ENCODE measurements around the gene METTL8. TPM values are rescaled to one million over a fixed set of nuclear protein-coding genes. Genes with fewer than 3 reads are reported as not detected.
A peak's percentile ranks its signal among the peaks of the same experiment; 100 is the strongest.

The METTL8 gene
- total and polyA plus RNA-seq, 3 donors from 2014 or later, result 21.7 to 34.3 (median 24.3) TPM

DNA sequence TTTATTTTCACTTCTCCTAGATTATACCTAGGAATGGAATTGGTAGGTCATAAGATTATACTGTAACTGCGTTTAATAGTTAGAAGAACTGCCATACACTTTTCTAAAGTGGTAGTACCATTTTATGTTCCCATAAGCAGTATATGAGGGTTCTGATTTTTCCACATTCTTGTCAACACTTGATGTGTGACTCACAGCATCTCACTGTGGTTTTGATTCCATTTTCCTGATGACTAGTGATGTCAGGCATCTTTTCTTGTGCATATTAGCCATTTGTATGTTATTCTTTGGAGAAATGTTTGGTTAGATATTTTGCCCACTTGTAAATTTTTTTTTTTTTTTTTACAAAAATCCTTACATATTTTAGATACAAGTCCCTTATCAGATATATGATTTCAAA lies 2.5 kb upstream of the METTL8 start:
- intact Hi-C loops (cut with DNase I; ENCODE audit: low total_unique reads), result no loop called here
- Histone ChIP-seq H3K27me3 (no peaks in the 10 kb centered on the region), H3K36me3 (ENCODE audit: low read depth, missing control alignments) (no peaks in the 10 kb centered on the region), H3K9me3 (no peaks in the 10 kb centered on the region), H3K27ac (no peak overlapping the region), H3K4me1 (peaks cover 10% of the 10 kb centered on the region), H3K4me3 (no peak overlapping the region)
- 91 to 93% methylated on average over 1 of the region's 1 CpG for WGBS, 2 donors
- DNase-seq, result no peak
- TF ChIP-seq POLR2A (IDR thresholded peaks at IDR 0.05), result no peak
- TF ChIP-seq, protein P1, sequence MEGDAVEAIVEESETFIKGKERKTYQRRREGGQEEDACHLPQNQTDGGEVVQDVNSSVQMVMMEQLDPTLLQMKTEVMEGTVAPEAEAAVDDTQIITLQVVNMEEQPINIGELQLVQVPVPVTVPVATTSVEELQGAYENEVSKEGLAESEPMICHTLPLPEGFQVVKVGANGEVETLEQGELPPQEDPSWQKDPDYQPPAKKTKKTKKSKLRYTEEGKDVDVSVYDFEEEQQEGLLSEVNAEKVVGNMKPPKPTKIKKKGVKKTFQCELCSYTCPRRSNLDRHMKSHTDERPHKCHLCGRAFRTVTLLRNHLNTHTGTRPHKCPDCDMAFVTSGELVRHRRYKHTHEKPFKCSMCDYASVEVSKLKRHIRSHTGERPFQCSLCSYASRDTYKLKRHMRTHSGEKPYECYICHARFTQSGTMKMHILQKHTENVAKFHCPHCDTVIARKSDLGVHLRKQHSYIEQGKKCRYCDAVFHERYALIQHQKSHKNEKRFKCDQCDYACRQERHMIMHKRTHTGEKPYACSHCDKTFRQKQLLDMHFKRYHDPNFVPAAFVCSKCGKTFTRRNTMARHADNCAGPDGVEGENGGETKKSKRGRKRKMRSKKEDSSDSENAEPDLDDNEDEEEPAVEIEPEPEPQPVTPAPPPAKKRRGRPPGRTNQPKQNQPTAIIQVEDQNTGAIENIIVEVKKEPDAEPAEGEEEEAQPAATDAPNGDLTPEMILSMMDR (IDR thresholded peaks at IDR 0.05), result no peak

DNA sequence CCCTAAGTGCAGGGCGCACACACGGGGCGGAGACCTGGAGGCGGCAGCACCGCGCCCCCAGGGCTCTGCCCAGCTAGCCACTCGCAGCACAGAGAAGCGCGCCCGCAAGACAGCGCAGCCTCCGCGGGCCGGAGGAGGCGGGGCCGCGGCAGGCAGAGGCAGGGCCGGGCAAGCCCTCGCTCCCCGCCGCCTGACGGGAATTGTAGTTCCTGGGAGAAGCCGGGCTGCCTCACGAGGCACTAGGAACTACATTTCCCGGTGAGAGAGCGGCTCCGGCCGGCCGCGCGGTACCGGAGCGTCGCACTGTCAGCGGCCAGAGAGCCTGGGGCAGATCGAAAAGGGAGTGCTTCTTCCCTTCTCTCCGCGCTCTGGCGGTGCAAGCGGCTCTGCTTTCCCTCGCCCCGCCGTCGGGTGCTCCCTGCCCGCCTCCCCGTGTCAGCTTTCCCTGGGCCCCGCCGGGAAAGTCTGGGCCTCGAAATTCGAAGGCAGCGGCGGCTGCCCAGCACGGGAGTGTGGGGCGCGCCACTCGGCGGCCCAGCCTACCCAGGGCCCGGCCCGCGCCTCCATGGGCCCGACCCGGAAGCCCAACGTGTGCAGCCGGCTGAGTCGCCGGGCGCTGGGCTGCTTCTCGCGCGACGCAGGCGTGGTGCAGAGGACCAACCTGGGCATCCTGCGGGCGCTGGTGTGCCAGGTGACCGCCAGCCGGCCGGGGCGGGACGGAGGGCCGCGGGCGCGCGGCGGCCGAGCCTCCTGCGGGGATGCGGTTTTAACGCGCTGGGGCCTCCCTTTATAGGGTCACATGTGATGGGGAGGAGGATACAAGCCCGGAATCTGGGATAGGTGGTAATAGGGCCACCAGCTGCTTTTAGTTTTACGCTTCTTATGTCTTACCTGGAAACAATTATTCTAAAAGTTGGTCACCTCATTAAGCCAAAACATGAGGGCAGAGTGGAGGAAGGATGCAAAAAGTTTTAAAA lies 511 bp upstream of the METTL8 start, which contains the start of gene DCAF17:
TSS of gene DCAF17 (plus strand) at position 214 of the 977 bp plus-strand sequence. CDS start at position 566, 352 bp downstream.
- intact Hi-C loops (cut with DNase I; ENCODE audit: low total_unique reads), result no loop called here
- 0 to 1% methylated on average over 3 to 87 of the region's 92 CpGs for WGBS, 2 donors
- no peak for TF ChIP-seq POLR2A (IDR thresholded peaks at IDR 0.05)
- TF ChIP-seq, protein P1 (IDR thresholded peaks at IDR 0.05), result peak in 1 of 3 experiments; percentile 31

DNA sequence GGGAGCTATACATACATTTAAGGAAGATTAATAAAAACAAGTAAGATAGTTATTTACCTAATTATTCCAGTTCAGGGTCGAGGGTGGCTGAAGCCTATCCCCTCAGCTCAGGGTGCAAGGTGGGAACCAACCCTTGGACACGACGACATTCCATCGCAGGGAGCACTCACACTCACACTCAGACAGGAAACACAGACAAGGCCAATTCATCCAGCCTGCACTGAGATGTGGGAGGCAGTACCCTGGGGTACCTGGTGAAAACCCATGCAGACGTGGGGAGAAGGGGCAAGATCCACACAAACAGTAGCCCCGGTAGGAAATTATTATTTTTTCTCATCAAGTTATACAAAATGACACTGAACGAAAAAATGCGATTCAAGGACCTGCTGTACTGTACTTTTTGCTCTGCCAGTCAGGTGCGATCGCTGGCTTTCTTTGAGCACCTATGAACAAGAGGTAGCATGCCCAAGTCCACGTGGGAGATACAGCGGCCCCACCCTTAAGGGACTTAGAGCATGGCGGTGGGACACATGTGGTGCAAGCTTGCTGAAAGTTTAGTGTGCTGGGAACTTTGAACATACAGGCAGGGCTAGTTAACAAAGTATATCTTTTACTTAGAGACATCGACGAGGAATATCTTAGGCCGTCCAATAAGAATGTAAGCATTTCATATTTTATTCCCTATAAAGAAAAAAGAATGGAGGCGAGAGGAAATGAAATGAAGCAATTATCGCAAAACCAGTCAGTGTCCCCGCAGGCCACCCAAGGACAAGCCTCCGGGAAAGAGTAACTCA lies 624 bp downstream of the METTL8 start:
- DNase-seq, result peak; percentile 38
- Histone ChIP-seq H3K36me3 (ENCODE audit: low read depth, missing control alignments) (no peaks in the 10 kb centered on the region), H3K4me3 (peak overlapping the region; percentile 94 to 95), H3K27me3 (no peaks in the 10 kb centered on the region), H3K27ac (peak overlapping the region; percentile 97 to 99), H3K9me3 (no peaks in the 10 kb centered on the region), H3K4me1 (peaks cover 10% of the 10 kb centered on the region)
- WGBS, 2 donors, result 21 to 25% methylated on average over 20 of the region's 20 CpGs
- no peak for TF ChIP-seq POLR2A (IDR thresholded peaks at IDR 0.05)
- intact Hi-C loops (cut with DNase I; ENCODE audit: low total_unique reads), result no loop called here

More for the DNA sequence above, 511 bp upstream of the METTL8 start, which contains the start of gene DCAF17:
- peak within 1 kb of the TSS; percentile 97 to 99 for H3K27ac ChIP-seq
- DNase-seq, result peak; percentile 96
- H3K4me3 ChIP-seq, result peak within 1 kb of the TSS; percentile 94 to 95
- H3K4me1 ChIP-seq, result peaks cover 10% of the 10 kb centered on the region
- H3K9me3 ChIP-seq, result no peaks in the 10 kb centered on the region
- no peaks in the 10 kb centered on the region for H3K27me3 ChIP-seq
- no peaks in the 10 kb centered on the region for H3K36me3 ChIP-seq (ENCODE audit: low read depth, missing control alignments)

- H3K4me1 ChIP-seq, result peaks cover 10% of the 10 kb centered on the region
- intact Hi-C loops (cut with DNase I; ENCODE audit: low total_unique reads), result no loop called here
- no peak for DNase-seq
- no peaks in the 10 kb centered on the region for H3K27me3 ChIP-seq
- no peak overlapping the region for H3K27ac ChIP-seq
- WGBS, 2 donors, result 78 to 79% methylated on average over 4 of the region's 4 CpGs
- TF ChIP-seq POLR2A (IDR thresholded peaks at IDR 0.05), result no peak
- TF ChIP-seq, protein P1 (IDR thresholded peaks at IDR 0.05), result no peak
- H3K9me3 ChIP-seq, result no peaks in the 10 kb centered on the region
- no peak overlapping the region for H3K4me3 ChIP-seq
- no peaks in the 10 kb centered on the region for H3K36me3 ChIP-seq (ENCODE audit: low read depth, missing control alignments)
Measured at GRCh38 chr2:171432206-171432968, 1.4 kb downstream of the METTL8 start.
